WTC11 (cell line): ENCODE results near the gene CPVL.

ENCODE experiments used
- CREM ChIP-seq: sonication (generic); formaldehyde crosslinking; IDR thresholded peaks from 2 replicates; pipeline ENCODE4 v1.8.1; 2022; ENCODE audit warnings: mild to moderate bottlenecking, missing genetic modification reagents, moderate library complexity
- FOXJ3 ChIP-seq: sonication (generic); formaldehyde crosslinking; IDR thresholded peaks from 2 replicates; pipeline ENCODE4 v1.9.0; 2021; ENCODE audit warnings: missing genetic modification reagents, mild to moderate bottlenecking, borderline replicate concordance
- FOXK1 ChIP-seq: sonication (generic); formaldehyde crosslinking; IDR thresholded peaks from 2 replicates; pipeline ENCODE4 v1.8.0; 2022; ENCODE audit warnings: mild to moderate bottlenecking, moderate library complexity, missing genetic modification reagents
- FOXP1 ChIP-seq: sonication (generic); formaldehyde crosslinking; IDR thresholded peaks from 2 replicates; pipeline ENCODE4 v1.8.0; 2022; ENCODE audit warnings: missing genetic modification reagents, mild to moderate bottlenecking, moderate library complexity, borderline replicate concordance
- JUN ChIP-seq: sonication (generic); formaldehyde crosslinking; IDR thresholded peaks from 2 replicates; pipeline ENCODE4 v1.8.0; 2023; ENCODE audit warnings: mild to moderate bottlenecking, missing genetic modification reagents
- MAX ChIP-seq: sonication (generic); formaldehyde crosslinking; IDR thresholded peaks from 2 replicates; pipeline ENCODE4 v1.8.0; 2022; ENCODE audit warnings: mild to moderate bottlenecking, missing genetic modification reagents
- NR2C2 ChIP-seq: sonication (generic); formaldehyde crosslinking; IDR thresholded peaks from 2 replicates; pipeline ENCODE4 v1.8.0; 2022; ENCODE audit warnings: mild to moderate bottlenecking, missing genetic modification reagents
- NR3C1 ChIP-seq: sonication (generic); formaldehyde crosslinking; conservative IDR thresholded peaks from 2 replicates; pipeline ENCODE4 v1.8.1; 2023; ENCODE audit warnings: low read depth, mild to moderate bottlenecking, missing genetic modification reagents
- TEAD4 ChIP-seq: sonication (generic); formaldehyde crosslinking; IDR thresholded peaks from 2 replicates; pipeline ENCODE4 v1.8.0; 2022; ENCODE audit warnings: mild to moderate bottlenecking, missing genetic modification reagents
- USF2 ChIP-seq: sonication (generic); formaldehyde crosslinking; IDR thresholded peaks from 2 replicates; pipeline ENCODE4 v1.8.1; 2023; ENCODE audit warnings: mild to moderate bottlenecking, missing genetic modification reagents, moderate library complexity
- ZNF232 ChIP-seq: sonication (generic); formaldehyde crosslinking; IDR thresholded peaks from 2 replicates; pipeline ENCODE4 v1.8.0; 2022; ENCODE audit warnings: mild to moderate bottlenecking, missing genetic modification reagents
- TF ChIP-seq, protein P1 (sequence below): fragments of 200-600 bp; IDR thresholded peaks from 2 replicates; pipeline ENCODE4 v1.8.0; 2022; ENCODE audit warnings: antibody characterized with exemption
- TF ChIP-seq, protein P2 (sequence below): fragments of 250-450 bp; sonication (Bioruptor Pico); IDR thresholded peaks from 2 replicates; pipeline ENCODE4 v1.9.0; 2021; ENCODE audit warnings: mild to moderate bottlenecking

DNA sequence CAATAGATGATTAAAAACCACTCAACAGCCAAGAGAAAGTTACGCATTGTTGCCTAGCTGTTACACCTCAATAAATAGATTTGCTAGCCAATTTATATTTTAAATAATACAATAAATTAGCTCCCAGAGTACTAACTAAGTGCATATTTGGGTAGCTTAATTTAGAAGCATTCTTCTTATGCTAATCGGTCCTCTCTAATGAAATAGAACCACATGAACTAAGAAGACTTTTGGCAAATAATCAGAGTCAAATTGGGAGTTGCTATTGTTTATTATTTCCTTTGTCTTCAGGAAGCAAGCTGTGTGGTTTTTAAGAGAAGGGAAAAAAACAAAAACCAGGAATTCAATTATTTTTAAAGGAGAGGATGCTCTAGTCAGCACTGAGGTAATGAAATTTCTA lies 139.2 kb downstream of the CPVL start:
- no peak for TF ChIP-seq FOXJ3
- no peak for TF ChIP-seq NR3C1 (CRISPR knock-in tag)
- TF ChIP-seq FOXK1 (CRISPR knock-in tag), result no peak
- TF ChIP-seq JUN (CRISPR knock-in tag), result no peak
- TF ChIP-seq, protein P1, sequence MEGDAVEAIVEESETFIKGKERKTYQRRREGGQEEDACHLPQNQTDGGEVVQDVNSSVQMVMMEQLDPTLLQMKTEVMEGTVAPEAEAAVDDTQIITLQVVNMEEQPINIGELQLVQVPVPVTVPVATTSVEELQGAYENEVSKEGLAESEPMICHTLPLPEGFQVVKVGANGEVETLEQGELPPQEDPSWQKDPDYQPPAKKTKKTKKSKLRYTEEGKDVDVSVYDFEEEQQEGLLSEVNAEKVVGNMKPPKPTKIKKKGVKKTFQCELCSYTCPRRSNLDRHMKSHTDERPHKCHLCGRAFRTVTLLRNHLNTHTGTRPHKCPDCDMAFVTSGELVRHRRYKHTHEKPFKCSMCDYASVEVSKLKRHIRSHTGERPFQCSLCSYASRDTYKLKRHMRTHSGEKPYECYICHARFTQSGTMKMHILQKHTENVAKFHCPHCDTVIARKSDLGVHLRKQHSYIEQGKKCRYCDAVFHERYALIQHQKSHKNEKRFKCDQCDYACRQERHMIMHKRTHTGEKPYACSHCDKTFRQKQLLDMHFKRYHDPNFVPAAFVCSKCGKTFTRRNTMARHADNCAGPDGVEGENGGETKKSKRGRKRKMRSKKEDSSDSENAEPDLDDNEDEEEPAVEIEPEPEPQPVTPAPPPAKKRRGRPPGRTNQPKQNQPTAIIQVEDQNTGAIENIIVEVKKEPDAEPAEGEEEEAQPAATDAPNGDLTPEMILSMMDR, result no peak
- TF ChIP-seq, protein P2, sequence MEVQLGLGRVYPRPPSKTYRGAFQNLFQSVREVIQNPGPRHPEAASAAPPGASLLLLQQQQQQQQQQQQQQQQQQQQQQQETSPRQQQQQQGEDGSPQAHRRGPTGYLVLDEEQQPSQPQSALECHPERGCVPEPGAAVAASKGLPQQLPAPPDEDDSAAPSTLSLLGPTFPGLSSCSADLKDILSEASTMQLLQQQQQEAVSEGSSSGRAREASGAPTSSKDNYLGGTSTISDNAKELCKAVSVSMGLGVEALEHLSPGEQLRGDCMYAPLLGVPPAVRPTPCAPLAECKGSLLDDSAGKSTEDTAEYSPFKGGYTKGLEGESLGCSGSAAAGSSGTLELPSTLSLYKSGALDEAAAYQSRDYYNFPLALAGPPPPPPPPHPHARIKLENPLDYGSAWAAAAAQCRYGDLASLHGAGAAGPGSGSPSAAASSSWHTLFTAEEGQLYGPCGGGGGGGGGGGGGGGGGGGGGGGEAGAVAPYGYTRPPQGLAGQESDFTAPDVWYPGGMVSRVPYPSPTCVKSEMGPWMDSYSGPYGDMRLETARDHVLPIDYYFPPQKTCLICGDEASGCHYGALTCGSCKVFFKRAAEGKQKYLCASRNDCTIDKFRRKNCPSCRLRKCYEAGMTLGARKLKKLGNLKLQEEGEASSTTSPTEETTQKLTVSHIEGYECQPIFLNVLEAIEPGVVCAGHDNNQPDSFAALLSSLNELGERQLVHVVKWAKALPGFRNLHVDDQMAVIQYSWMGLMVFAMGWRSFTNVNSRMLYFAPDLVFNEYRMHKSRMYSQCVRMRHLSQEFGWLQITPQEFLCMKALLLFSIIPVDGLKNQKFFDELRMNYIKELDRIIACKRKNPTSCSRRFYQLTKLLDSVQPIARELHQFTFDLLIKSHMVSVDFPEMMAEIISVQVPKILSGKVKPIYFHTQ (CRISPR knock-in tag), result no peak
- no peak for TF ChIP-seq MAX
- no peak for TF ChIP-seq TEAD4
- TF ChIP-seq CREM (CRISPR knock-in tag), result no peak
- TF ChIP-seq NR2C2 (CRISPR knock-in tag), result no peak
- TF ChIP-seq USF2, result no peak
- TF ChIP-seq ZNF232, result no peak
- no peak for TF ChIP-seq FOXP1 (CRISPR knock-in tag)
